Fibroblast of skin of right biceps (primary cell): Measurements from ENCODE around the gene HEPHL1.

ENCODE experiments used
- DNase-seq: peaks from one replicate; pipeline ENCODE4 v3.0.0-alpha.2; 2013

Gene HEPHL1

GRCh38 chr11:94131047-94131717, 110.0 kb downstream of the HEPHL1 start:
- no peak for DNase-seq

DNA sequence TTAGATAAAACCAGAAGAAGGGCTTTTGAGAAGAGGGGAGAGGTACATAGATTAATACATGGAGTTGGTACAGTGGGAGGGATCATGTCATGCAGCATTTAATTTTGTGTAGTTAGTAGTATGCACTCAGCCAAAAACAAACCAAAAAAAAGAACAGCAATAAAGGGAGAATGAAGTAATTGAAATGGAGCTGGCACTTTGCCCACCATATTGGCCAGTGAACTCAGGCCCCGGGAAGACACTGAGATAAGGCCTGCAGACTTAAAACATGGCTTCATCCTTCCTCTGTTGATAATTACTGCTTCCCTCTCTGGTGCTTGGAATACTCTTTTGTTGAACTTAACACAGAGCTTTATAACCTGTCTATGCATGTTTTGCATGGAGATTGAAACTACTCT, 110.6 kb downstream of the HEPHL1 start:
- DNase-seq, result no peak

GRCh38 chr11:94132152-94132558, 111.0 kb downstream of the HEPHL1 start:
- peak; percentile 90 for DNase-seq

DNA sequence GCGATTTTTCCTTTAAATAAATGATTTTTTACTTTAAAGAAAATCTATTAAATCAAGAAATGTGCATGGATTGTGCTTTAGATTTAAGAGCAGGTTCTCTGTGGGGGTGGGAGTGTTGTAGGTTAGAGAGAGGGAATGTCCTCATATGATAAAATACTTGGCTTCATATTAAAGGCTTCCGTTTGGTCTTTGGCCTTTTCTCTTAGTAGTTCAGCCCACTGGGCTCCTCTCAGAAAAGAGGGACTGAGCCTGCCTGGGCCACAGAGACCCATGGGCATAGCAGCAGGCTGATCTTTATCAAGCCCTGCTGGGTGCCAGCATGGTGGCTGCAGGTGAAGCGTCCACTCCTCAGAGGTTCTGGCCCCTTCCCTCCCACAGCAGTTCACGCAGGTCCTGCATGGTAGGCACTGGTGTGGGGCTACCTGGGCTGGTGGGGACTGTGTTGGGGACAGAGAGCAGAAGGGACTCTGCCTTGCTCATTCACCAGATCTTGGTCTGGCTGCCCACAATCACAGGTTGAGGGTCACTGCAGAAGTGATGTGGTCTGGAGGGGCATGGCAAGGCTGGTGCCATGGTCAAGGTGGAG, 111.8 kb downstream of the HEPHL1 start:
- no peak for DNase-seq

DNA sequence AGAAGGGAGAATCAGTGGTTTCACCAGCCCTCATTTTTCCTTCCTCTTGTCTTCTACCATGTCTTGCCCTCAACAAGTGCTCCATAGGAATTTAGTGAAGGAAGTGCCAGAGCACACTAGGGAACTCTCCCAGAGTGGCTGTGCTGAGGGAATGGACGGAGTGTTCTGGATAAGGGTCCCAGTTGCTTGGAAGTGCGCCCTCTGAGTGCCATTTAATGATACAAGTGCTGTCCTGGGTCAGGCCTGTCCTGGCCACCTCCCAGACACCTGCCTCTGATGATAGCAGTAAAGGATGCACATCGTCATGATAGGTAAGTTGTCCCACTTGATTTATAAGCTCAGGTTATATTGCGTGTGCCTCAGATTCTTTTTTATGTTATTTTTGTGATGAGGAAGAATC, 112.6 kb downstream of the HEPHL1 start:
- no peak for DNase-seq

DNA sequence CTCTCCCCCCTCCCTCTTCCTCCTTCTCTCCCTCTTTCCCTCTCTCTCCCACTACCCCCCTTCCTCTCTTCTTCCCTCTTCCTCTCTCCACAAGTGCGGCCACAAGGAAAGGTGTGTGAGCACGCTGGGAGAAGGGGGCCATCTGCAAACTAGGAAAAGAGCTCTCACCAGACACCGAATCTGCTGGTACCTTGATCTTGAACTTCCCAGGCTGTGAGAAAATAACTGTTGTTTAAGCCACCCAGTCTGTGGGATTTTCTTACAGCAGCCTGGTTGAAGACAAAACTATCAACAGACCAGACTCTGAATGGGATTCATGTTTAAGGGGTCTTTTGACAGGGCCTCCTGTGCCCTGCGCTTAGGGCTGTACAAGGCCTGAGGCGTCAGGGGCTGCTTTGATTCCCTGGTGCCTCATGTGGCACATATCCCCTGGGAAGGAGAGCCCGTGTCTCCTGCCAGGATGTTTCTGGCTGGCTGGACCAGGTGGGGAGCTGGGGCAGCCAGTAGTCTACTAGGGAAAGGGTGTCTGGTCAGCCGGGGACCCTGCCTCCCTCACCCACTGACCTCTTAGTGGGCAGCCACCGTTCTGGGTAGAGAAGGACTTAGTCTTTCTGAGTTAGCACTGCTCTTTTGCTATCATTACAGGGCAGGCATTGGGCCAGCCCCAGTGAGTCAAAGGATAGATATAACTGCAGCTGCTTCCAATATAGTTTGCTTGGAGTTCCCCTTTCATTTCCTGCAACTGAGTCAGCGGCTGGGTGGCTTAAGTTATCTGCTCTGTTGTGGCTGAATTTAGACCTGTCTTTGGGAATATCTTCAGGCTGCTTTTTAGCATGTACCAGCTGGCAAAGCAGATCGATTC, 113.7 kb downstream of the HEPHL1 start:
- peak; percentile 95 for DNase-seq

DNA sequence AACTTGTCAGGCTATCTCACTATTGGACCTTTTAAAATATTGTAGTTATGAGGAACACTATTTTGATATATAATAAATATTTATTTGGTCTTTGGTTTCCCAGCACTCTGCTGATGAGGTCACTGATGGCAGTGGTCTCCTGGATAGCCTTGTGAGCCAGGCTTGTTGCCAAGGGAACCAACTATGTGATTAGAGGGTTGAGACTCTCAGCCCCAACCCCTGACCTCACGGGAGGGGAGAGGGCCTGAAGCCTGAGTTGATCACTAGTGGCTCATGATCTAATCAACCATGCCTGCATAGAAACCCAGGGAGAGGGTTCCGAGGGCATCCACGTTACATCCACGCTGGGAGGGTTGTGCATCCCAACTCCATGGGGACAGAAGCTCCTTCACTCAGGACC, 118.3 kb downstream of the HEPHL1 start:
- no peak for DNase-seq

- no peak for DNase-seq
These were observed 119.1 kb downstream of the HEPHL1 start for GRCh38 chr11:94140154-94140655.

DNA sequence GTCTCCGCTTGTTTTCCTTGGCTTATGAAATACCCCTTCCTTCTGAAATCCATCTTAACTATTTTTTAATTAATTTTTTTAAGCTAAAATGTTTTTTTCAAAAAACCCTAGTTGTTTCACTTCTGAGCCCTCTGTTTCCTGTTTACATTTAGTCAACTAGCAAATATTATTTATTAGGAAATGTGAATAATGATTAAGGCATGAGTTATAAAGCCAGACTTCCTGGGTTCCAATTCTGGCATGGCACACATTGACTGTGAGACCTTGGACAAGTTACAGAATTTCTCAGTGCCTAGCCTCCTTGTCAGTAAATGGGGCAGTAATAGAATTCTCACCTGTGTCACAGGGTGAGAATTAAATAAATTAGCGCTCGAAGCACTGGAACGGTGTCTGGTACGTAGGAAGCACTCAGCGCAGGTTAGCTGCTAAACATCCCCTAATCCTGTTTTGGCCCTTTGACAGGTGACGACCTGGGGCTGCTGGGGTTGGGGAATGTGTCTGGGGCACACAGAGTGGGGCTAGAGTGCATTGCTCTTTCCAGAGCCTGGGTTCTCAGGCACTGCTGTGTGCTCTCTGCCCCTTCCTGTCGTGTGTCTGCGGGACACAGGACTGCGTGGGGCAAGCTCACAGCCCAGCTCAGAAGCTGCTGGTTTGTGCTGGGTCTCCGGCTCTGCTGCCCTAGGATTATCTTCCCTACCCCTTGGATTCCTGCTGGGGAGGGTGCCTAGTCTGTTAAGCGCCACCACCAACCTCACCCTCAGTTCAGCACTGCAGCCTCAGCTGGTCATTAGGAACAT, 120.6 kb downstream of the HEPHL1 start:
- DNase-seq, result no peak

DNA sequence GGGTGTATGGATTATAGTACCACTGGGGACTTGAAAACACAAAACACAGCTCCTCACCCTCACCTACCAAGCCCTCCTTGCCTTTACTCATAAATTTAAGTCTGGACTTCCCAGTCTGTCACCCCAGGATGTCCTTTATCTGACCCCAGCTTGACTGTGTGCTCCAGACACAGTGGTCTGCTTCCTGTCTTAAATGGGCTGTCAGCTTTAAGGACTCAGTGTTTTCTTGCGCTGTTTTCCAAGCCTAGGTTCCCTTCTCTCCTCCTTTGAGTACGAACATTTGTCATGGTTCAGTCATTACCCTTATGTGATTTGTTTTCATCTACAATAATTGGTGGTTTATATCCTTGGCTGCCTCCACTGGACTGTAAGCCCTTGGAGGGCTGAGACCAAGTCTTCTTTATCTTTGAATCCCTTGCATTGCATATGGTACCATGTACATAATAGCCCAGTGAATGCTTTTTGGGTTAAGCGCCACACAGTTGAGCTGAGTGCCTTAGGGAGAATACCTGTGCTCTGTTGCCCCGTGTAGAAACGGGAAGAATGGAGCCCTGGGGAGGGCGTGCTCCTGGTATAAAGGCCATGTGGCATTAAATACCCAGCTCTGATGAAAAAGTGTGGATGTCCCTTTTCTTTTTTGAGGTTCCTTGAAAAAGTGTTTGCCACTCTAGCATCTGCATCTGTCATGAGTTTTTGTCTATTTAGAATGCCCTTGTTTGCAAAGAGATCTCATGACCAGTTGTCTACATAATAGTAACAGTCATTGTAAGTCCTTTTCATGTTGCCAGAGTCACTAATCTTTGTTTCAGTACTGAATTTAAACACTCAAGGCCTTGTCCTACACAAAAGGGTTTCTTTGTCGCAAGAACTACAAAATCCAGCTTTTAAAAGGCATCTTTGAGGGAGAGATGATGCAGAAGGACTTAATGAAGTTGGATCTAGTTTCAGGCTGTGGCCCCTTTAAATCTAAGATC, 121.4 kb downstream of the HEPHL1 start:
- DNase-seq, result peak; percentile 41

- DNase-seq, result no peak
These were observed 123.1 kb downstream of the HEPHL1 start for GRCh38 chr11:94144216-94144615.

DNA sequence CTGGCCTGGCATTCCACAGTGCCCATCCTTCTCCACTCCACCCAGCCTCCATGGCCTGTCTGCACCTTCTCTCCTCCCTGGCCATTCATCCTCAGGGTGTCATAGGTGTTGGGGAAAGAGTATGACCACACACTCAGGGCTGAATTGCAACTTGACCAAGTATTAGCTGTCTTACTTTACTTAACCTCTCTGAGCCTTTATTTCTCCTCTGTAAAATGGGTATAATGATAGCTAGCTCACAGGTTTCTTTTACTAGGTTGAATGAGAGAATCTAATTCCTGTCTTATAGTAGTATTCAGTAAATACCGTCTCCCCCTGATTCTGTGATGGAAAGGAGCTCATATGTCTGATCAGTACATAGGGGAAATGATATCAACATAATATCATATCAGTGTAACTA, 123.5 kb downstream of the HEPHL1 start:
- DNase-seq, result no peak

- no peak for DNase-seq
These were observed 124.3 kb downstream of the HEPHL1 start for GRCh38 chr11:94145431-94145830.

DNA sequence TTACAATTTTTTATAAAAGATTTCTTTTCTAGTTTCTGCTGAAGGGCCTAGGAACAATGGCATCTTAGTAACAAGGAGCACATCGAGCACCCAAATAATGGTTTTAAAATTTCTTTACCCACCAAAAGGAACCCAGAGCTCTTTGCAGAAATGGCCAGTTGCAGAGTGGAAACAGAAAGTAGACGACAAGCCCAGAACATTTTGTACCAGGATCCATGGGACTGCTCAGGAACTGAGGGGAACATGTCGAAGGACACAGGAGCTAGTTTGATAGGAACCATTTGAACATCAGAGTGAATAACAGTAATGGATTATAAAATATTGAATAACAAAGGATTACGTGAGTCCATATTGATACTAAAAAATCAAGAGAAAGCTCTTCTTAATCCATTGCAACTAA, 124.8 kb downstream of the HEPHL1 start:
- DNase-seq, result no peak

DNA sequence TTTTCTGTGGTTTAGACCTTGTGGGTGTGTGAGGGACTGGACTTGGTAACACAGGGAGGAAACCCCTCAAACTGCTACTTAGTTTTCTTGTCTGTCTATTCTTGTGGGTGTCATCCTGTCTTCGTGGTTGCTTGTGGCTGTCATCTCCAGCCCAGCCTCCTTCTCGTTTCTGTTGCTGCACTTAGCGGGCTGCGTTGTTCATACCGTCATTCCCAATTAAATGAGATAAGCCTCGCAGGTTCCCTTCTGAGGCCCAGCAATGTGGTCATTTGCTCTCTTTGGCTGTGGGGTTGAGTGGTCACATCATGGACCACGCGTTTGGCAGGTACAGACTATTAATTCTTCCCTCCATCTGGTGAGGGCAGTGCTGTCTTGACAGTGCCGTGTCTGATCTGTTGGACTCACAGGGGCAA, 126.3 kb downstream of the HEPHL1 start:
- no peak for DNase-seq

- no peak for DNase-seq
These were observed 127.0 kb downstream of the HEPHL1 start for GRCh38 chr11:94148189-94148588.

DNA sequence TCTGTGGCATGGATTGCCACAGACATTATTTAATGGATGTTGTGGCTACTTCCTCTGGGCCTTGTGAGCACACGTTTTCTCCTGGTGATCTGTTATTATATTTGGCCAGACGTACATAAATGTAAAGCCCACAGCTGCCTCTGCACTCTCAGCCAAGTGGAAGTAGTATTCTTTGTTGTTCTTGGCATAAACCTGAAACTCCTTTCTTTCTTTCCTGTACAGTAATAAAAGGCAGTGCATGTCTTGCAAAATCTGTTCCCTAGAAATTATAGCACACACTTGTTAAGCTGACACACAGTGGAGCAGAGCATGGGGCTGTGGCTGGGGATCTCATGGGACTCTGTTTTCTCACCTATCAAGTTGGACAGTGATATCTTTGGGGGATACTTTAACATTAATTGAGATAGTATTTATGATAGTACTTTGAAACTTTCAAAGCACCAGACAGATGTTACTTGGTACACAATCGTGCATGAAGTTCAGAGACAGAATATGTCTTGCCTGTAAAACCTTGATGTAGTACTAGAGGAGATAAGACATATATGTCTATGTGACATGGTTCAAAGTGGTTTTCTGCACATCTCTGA, 128.4 kb downstream of the HEPHL1 start:
- DNase-seq, result peak; percentile 79

- no peak for DNase-seq
These were observed 128.9 kb downstream of the HEPHL1 start for GRCh38 chr11:94150056-94150455.

DNA sequence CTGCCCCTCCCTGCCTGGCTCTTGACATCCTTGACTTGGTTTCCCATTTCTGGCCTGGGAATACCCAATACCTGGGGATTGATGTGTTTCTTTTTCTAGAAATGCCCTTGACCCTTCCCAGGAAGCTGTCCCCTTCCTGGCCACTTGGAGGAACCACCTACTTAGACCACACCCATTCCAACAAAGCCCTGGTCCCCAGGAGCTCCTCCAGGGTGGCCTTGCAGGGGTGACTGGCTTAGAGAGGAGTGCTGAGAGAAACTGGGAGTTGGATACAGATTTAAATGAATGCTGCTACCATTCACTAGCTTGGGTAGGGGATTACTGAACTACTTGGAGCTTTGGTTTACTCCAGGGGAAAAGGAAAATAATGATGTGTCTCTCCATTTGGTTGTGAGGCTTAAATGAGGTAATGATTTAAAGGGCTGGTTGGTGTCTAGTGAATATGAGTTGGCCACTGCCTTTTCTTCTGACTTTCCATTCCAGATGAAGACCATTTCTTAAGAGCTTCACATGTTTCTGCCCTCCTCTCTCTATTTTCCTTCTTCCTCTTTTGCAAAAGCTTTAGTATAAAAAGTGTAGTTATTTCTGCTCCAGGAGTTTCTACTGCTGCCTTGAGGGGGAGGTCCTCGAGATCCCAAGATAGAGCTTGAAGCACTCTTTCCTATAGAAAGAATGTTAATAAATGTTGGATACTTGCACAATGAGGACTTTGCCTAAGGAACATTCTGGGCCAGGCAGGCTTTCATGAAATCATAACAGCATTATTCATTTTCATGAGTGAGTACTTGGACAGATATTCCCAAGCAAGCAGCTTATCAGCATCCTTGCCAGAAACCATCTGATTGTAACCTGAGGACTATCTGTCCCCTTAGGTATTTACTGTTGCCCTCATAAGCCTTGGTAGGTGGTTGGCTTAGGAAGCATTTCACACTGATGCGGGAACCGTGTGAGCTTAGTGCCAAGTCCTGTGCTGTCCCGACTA, 129.8 kb downstream of the HEPHL1 start:
- peak; percentile 70 for DNase-seq
